Activated naive CD8-positive, alpha-beta T cell treated with anti-CD3 and anti-CD28 coated beads, Interleukin-2, amount 10 ng/mL, durations not matched to agents 7 days and 5 days (primary cell): ENCODE data around the gene CRIM1. TPM values are rescaled to one million over a fixed set of nuclear protein-coding genes. Genes with fewer than 3 reads are reported as not detected.
A peak's percentile ranks its signal among the peaks of the same experiment; 100 is the strongest.

Experiments
- ATAC-seq: fragments of 150-1000 bp; cut with Tn5 transposase; one replicate; pipeline ENCODE4 v1.10.0; 2021; ENCODE audit warnings: low read depth, moderate library complexity
- POLR2A ChIA-PET: fragments of 350-600 bp; sonication (Branson Sonifier 250); formaldehyde crosslinking; loops from one replicate; lab custom pipeline; 2021; ENCODE audit warnings: antibody characterized with exemption; lab: Charles Lee
- DNase-seq: peaks from one replicate; pipeline ENCODE4 v3.0.0; 2021
- H3K27ac Mint-ChIP-seq: one replicate; pipeline ENCODE4 v1.8.0; 2022; ENCODE audit warnings: mild to moderate bottlenecking, mixed read lengths
- H3K27me3 Mint-ChIP-seq: one replicate; pipeline ENCODE4 v1.8.0; 2022; ENCODE audit warnings: mild to moderate bottlenecking, moderate library complexity, mixed read lengths
- H3K36me3 Mint-ChIP-seq: one replicate; pipeline ENCODE4 v1.8.0; 2021; ENCODE audit warnings: mild to moderate bottlenecking, mixed read lengths
- H3K4me1 Mint-ChIP-seq: one replicate; pipeline ENCODE4 v1.8.0; 2021; ENCODE audit warnings: mixed read lengths
- H3K4me3 Mint-ChIP-seq: one replicate; pipeline ENCODE4 v1.8.0; 2022; ENCODE audit warnings: mild to moderate bottlenecking, moderate library complexity, mixed read lengths
- H3K9me3 Mint-ChIP-seq: one replicate; pipeline ENCODE4 v1.8.0; 2021; ENCODE audit warnings: mixed read lengths
- total RNA-seq, 2 experiments: library from RNA; stranded (reverse); gene quantifications; one replicate each; pipeline ENCODE4 v1.2.3, GENCODE V29; 2021

Gene CRIM1
- total RNA-seq, 2 experiments from 2014 or later = 3.2 to 3.5 TPM

- no peaks in the 10 kb centered on the region for H3K27me3 Mint-ChIP-seq
- ATAC-seq (no peak), DNase-seq (no peak)
- H3K4me3 Mint-ChIP-seq = no peak overlapping the region
- peaks cover 15% of the 10 kb centered on the region for H3K4me1 Mint-ChIP-seq
- H3K36me3 Mint-ChIP-seq = peaks cover 10% of the 10 kb centered on the region
- H3K27ac Mint-ChIP-seq = no peak overlapping the region
- no peaks in the 10 kb centered on the region for H3K9me3 Mint-ChIP-seq
- POLR2A ChIA-PET = no interaction called here
Measured at GRCh38 chr2:36594849-36595248, 239.3 kb downstream of the CRIM1 start.

DNA sequence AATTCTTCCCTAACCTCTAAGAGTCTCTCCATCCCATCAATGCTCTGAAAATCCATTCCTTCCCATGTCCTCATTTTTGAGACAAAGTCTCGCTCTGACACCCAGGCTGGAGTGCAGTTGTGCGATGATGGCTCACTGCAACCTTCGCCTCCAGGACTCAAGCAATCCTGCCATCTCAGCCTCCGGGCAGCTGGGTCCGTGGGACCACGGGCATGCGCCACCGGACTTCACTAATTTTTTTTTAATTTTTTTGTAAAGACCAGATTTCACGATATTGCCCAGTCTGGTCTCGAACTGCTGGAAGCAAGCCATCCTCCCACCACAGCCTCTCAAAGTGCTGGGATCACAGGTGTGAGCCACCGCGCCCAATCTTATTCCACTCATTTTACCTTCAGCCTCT, 240.8 kb downstream of the CRIM1 start:
- Mint-ChIP-seq H3K9me3 (no peaks in the 10 kb centered on the region), H3K27me3 (no peaks in the 10 kb centered on the region), H3K36me3 (peaks cover 10% of the 10 kb centered on the region), H3K4me3 (peak overlapping the region; percentile 2), H3K27ac (no peak overlapping the region), H3K4me1 (peaks cover 15% of the 10 kb centered on the region)
- POLR2A ChIA-PET = no interaction called here
- ATAC-seq (no peak), DNase-seq (no peak)

GRCh38 chr2:36597003-36597531, 241.5 kb downstream of the CRIM1 start:
- Mint-ChIP-seq H3K27me3 (no peaks in the 10 kb centered on the region), H3K9me3 (no peaks in the 10 kb centered on the region), H3K27ac (peak overlapping the region; percentile 95), H3K4me1 (peaks cover 15% of the 10 kb centered on the region), H3K4me3 (peak overlapping the region; percentile 89), H3K36me3 (peaks cover 10% of the 10 kb centered on the region)
- POLR2A ChIA-PET = interaction anchor here (0.6 kb wide), 1 partner anchor 12 kb away, joined by 4 read pairs; no protein-coding TSS in a partner anchor
- no peak for ATAC-seq
- no peak for DNase-seq

DNA sequence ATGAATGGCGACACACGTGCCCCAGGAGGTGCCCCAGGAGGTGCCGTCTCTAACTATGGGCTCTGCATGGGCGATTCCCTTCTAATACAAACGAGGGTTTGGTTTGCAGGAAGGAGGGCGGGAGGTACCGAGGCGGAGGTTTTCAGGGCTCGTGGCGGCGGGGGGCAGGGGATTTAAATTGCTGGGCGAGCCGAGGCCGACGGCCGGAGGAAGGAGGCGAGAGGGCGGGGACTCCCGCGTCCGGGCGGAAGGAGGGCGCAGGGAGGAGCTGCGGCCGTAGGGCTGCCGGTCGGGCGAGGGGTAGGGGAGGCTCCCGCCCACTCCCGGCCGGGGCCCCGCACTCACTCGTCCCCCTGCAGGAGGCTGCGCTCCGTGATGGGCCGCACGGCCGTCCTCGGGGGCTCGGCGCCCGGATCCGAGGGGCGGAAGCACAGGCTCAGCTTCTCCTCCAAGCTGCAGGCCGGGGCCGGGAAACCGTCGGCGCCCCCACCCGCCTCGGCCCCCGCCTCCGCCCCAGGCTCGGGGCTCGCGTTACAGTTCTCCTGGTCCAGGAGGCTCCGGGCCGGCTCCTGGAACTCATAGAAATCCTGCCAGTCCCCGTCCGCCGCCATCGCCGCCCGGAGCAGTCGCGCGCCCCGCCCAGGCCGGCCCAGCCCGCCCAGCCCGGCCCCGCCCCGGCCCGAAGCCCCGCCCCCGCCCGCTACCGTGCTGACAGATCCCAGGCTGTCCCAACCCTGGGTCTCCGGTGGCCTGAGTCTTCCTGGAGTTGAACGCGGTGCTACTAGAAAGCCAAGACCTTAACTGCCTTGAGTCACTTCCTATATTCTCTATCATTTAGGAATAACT, 242.2 kb downstream of the CRIM1 start, which contains the start of gene FEZ2:
Gene FEZ2, minus strand, starts transcription at position 637 of the 846 bp plus-strand sequence. Its CDS starts 26 bp downstream, at position 611.
- H3K9me3 Mint-ChIP-seq = no peaks in the 10 kb centered on the region
- peaks cover 10% of the 10 kb centered on the region for H3K36me3 Mint-ChIP-seq
- peaks cover 15% of the 10 kb centered on the region for H3K4me1 Mint-ChIP-seq
- no peaks in the 10 kb centered on the region for H3K27me3 Mint-ChIP-seq
- H3K27ac Mint-ChIP-seq = peak within 1 kb of the TSS; percentile 95
- peak; percentile 82 for DNase-seq
- peak; percentile 92 for ATAC-seq
- H3K4me3 Mint-ChIP-seq = peak within 1 kb of the TSS; percentile 89
- POLR2A ChIA-PET = interaction anchor here (0.6 kb wide), 1 partner anchor 12 kb away, joined by 4 read pairs; no protein-coding TSS in a partner anchor

Other genes with a start within 250 kb of the CRIM1 start
- gene FEZ2, start 242.4 kb downstream of the CRIM1 start, total RNA-seq = 10 to 100 TPM; 19.4 to 22.8 TPM